Choroid plexus epithelial cell (primary cell): Measurements from ENCODE around the gene PLBD2.

Source experiments
- DNase-seq: peaks from one replicate; pipeline ENCODE4 v3.0.0-alpha.2; 2010; ENCODE audit warnings: low read depth
- H3K4me3 ChIP-seq: 2 replicates; pipeline ENCODE4 v1.5.1; 2011; ENCODE audit warnings: low read depth, mild to moderate bottlenecking, control low read depth, low read length, moderate library complexity
- CTCF ChIP-seq: conservative IDR thresholded peaks from 2 replicates; pipeline ENCODE4 v1.5.1; 2011; ENCODE audit warnings: low read depth, mild to moderate bottlenecking, control low read depth, inconsistent platforms, low read length, moderate library complexity

The PLBD2 gene

GRCh38 chr12:113359939-113360748 lies 1.8 kb downstream of the PLBD2 start:
- DNase-seq, result no peak
- TF ChIP-seq CTCF, result peak; percentile 28
- H3K4me3 ChIP-seq, result peak overlapping the region; percentile 91

GRCh38 chr12:113361574-113362370 lies 3.4 kb downstream of the PLBD2 start:
- DNase-seq, result no peak
- H3K4me3 ChIP-seq, result no peak overlapping the region
- no peak for TF ChIP-seq CTCF

DNA sequence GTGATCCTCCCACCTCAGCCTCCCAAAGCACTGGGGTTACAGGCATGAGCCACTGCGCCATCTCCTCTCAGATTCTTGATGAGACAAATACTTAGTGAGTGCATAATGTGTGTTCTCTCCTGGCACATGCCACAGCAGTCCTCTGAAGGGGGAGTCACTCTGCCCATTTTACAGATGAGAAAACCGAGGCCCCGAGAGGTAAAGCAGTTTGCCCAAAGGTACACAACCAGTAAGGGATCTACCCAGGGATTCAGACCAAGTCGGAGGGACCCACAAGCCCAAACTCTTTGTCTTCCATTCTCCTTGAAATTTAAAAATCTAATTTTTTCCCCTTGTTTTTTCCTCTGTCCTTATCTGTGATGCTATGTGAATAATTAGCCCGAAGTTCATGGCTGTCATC lies 6.3 kb downstream of the PLBD2 start:
- no peak for TF ChIP-seq CTCF
- no peak for DNase-seq
- no peak overlapping the region for H3K4me3 ChIP-seq

DNA sequence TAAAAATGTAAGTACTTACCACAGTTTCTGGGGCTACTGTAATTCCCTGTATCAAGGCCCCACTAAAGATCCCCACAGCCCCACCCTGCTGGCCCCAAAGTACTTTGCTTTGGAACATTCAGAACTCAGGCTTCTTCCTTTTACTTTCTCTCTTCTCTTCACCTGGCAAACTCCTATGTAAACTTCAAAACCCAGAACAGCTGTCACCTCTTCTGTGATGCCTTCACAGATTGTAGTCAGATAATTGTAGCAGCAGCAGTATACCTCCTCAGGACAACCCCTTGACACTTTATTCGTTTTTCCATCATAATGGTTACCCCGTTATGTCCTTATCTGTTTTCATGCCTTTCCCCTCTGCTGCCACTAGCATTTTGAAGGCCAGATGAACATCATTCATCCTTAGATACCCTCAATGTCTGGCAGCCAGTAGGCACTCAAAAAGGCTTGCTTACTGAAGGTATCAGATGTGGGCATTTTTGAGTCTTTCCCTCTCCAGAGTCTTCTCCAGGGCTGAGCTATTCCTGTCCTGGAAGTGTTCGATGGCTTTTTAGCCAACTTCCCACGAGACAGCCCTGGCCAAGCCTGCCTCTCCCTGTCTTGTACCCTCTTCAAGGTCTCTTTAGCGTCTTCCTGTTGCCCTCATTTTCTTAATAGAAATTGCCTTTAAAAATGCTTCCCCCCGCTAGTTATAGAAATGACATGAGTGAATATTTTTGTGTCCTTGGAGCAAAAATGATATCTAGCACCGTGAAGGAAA lies 7.4 kb downstream of the PLBD2 start:
- no peak for DNase-seq
- no peak overlapping the region for H3K4me3 ChIP-seq
- no peak for TF ChIP-seq CTCF

GRCh38 chr12:113366827-113367226 lies 8.4 kb downstream of the PLBD2 start:
- H3K4me3 ChIP-seq, result no peak overlapping the region
- TF ChIP-seq CTCF, result no peak
- DNase-seq, result no peak

DNA sequence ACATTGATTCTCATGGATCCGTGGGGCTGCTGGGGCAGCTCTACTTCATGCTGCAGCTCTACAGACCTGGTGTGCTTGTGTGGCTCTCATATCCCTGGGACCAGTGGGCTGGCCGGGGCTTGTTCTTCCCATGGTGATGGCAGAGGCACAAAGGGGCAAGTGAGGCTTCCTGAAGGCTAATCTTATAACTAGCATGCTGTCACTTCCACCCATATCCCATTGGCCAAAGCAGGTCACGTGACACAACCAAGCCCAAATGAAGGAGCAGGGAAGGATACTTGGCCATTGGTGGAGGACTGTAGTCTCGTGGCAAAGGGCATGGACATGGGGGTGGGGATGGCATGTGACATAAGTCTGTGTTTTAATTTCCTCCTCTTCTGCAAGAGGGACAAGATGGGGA lies 9.9 kb downstream of the PLBD2 start:
- no peak overlapping the region for H3K4me3 ChIP-seq
- TF ChIP-seq CTCF, result no peak
- no peak for DNase-seq
